ENCODE measurements around the gene DYNC1I2.
A peak's percentile ranks its signal among the peaks of the same experiment; 100 is the strongest.

The DYNC1I2 gene

GRCh38 chr2:171687287-171688128 lies at the start of gene DYNC1I2:
Gene DYNC1I2, plus strand, starts transcription at chr2:171687469. Its CDS starts 2,687 bp downstream, at chr2:171690156.
- peak; percentile 83 for DNase-seq

DNA sequence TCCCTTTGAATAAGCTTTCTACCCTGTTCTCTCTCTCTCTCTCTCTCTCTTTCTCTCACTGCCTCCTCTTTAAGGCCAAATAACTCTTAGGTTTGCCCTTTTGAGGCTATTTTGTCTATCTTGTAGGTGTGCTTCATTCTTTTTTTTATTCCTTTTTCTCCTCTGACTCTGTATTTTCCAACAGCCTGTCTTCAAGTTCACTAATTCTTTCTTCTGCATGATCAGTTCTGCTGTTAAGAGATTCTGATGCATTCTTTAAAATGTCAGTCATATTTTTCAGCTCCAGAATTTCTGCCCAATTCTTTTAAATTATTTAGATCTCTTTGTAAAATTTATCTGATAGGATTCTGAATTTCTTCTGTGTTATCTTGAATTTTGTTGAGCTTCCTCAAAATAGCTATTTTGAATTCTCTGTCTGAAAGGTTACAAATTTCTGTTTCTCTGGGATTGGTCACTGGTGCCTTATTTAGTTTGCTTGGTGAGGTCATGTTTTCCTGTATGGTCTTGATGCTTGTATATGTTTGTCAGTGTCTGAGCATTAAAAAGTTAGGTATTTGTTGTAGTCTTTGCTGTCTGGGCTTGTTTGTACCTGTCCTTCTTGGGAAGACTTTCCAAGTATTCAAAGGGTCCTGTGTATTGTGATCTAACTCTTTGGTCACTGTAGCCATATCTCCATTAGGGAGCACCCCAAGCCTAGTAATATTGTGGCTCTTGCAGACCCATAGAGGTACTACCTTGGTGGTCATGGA lies 35.4 kb upstream of the DYNC1I2 start:
- no peak for DNase-seq

GRCh38 chr2:171652416-171652785 lies 34.9 kb upstream of the DYNC1I2 start:
- no peak for DNase-seq

DNA sequence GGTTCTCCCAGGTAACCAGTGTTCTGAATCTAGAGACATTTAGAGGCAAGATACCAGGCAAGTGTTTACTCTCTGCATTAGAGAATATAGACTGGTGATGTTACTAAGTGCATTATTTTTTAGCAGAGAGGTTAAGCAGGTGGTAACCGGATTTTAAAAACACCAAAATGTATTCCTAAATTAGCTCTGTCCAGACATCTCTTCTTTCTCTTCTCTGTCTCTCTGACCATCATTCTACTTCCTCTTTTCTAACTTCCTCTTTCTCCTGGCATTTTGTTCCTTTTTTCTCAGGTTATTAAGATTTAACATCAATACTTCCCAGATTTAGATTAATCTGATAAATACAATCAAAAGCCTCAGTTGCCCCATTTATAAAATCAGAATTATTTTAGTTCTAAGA lies 31.7 kb upstream of the DYNC1I2 start:
- no peak for DNase-seq

GRCh38 chr2:171667041-171667440 lies 20.2 kb upstream of the DYNC1I2 start:
- DNase-seq: no peak

DNA sequence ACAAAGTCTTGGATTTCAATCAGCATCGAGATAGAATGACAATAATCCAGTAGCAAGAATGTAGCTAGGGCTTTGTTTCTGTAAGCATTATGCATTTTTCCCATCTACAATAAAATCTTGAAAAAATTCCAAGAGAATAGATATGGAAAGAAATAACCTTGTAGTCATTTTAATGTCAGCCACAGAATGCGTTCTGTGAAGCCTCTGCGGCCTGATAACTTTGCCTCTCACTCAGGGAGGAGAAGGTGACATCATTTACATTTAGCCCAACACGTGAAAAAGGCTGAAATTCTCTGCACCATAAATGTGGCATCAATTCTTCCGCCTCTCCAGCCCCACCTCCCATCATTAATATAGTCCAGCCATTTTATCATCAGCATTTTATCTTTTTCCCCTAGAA lies 19.1 kb upstream of the DYNC1I2 start:
- DNase-seq: no peak

DNA sequence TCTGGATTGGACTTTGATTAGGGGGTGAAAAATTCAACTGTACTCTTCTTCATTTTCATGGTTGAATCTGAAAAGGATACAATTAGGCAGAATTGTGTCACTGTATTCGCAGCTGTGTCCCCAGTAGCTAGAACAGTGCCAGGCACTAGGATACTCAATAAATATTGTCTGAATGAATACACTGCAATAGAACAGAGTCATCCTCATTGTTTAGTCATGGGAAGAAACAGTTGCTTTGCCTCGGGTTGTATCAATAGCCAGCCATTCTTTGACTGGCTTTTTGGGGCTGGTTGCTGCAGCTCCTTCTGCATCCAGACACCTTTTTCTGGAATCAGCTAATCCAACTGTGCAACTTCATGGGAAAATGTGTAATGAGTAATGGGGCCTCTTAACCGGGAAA lies 18.1 kb upstream of the DYNC1I2 start:
- DNase-seq: no peak

DNA sequence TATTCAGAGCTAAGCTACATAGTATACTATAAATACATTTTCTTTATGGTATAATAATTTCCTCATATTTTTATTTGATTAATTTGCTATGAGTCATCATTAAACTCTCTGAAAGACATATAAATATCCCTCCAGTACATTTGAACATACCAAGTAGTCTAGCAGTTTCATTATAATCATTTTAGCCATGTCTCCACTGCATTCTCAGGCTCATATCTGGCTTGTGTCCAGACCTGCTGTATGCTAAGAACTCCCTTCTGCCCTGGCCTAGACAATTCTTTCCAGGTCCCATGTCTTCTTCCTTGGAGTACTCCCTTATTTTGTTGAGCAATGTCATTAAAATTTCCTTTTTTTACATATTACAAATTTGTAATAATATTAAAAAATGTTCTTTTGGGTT lies 16.6 kb upstream of the DYNC1I2 start:
- no peak for DNase-seq

GRCh38 chr2:171671867-171672266 lies 15.4 kb upstream of the DYNC1I2 start:
- DNase-seq: no peak

GRCh38 chr2:171673905-171674304 lies 13.4 kb upstream of the DYNC1I2 start:
- DNase-seq: no peak

DNA sequence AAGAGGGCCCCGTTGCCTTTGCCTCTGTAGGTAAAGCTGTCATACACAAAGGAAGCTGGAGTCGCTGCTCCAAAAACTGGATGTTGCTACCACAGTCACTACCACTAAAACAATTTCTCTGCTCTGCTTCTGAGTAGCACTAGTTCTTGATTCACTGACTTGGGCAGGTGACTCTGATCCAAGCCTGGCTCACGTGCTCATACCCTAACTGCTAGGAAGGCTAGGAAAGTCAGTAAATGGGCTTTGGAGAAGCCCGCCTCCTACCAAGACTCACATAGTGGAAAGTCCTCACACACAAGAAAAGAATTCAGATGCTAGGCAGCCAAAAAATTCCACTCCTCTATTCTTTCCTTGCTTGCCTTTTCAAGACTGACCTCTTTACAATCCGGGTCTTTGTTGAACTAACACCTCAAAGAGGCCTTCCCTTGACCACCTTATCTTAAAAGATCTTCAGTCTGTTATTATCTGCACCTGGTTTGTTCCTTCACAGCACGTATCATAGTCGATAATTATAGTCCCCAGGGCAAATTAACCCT lies 11.4 kb upstream of the DYNC1I2 start:
- no peak for DNase-seq

- no peak for DNase-seq
These were observed 8.7 kb upstream of the DYNC1I2 start for GRCh38 chr2:171678619-171679018.

DNA sequence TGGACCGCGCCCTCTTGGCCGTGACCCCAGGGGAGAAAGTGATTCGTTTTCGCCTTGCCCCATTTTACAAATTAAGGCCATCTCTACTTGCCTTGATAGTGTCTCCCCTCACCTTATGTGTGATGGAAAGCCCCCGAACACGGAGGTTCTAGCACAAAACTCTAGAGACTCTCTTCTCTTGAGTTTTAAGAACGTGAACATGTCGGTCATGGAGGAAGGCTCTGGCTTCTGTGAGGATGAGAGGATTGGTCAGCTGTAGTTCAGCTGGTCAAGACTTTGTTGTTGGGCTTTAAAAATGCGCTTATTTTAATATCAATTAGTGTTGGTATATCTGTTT lies 828 bp downstream of the DYNC1I2 start:
- DNase-seq: no peak

- DNase-seq: no peak
These were observed 5.1 kb downstream of the DYNC1I2 start for GRCh38 chr2:171692331-171692730.

DNA sequence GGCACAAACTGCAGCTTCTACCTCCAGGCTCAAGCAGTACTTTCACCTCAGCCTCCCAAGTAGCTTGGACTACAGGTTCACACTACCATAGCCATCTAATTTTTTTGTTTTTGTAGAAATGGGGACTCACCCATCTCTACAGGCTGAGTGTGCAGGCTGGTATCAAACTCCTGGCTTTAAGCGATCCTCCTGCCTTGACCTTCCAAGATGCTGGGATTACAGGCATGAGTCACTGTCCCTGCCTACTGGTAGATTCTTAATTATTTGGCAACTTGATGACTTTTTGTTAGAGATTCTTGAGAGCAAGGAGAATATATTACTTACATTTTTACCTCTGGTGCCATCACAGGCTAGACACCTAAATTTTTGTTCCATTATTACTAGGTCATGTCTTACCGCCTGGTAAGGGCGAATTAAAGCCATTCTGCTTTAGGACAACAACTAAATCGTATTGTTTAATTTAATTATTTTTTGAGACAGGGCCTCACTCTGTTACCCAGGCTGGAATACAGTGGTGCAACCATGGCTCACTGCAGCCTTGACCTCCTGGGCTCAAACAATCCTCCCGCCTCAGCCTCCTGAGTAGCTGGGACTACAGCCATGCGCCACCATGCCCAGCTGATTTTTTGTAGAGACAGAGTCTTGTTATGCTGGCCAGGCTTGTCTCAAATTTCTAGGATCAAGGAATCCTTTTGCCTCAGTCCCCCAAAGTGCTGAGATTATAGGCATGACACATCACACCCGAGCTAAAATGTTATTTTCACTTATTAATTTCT lies 15.7 kb downstream of the DYNC1I2 start:
- DNase-seq: no peak

- DNase-seq: peak; percentile 54
These were observed 16.5 kb downstream of the DYNC1I2 start for GRCh38 chr2:171703574-171704347.

GRCh38 chr2:171706152-171706803 lies 19.0 kb downstream of the DYNC1I2 start:
- DNase-seq: peak; percentile 33

DNA sequence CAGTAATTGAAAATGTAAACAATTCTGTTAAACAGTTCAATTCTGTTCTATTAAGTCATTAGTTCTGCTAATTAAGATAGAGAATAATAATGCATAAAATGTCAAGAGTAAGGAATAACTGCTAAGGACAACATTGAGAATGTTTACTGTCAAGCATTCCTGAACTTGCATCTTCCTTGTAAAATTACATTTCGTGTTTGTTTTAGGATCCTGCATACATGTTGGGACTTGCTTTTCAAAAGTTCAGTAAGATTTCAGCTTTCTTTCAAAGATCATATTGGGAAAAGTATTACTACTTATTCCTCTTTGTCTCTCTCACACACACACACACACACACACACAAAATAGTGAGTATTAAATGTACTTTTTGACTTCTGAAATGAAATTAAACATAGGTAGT lies 20.5 kb downstream of the DYNC1I2 start:
- DNase-seq: no peak

GRCh38 chr2:171709011-171709685 lies 21.9 kb downstream of the DYNC1I2 start:
- DNase-seq: no peak

- no peak for DNase-seq
These were observed 24.1 kb downstream of the DYNC1I2 start for GRCh38 chr2:171711351-171711750.

DNA sequence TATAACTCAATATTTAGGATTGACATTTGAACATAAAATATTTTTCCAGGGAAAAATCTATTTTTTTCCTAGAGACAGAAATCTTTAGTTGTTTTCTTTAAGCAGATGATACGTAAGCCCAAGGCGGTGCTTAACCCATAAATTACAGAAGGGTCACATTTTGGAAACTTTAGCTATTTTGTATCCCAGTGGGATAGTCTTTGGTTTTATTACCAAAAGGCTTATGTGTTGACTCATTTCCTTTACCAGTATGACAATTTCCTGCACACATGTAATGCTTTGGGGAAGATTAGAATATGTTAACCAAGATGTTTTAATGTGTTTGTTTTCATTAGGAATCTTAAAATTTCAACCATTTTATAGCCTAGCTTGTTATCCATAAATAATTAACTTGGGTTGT lies 24.8 kb downstream of the DYNC1I2 start:
- no peak for DNase-seq

Data from CD4-positive, alpha-beta T cell treated with Interleukin-17A for 1 hour (primary cell).